ENCODE data around the gene XPO6. TPM values are rescaled to one million over a fixed set of nuclear protein-coding genes. Genes with fewer than 3 reads are reported as not detected.

XPO6 gene
- polyA plus RNA-seq, 1 donor (not counting 4 experiments of a cell fraction or from before 2014, with no cell fraction given): 127 TPM

DNA sequence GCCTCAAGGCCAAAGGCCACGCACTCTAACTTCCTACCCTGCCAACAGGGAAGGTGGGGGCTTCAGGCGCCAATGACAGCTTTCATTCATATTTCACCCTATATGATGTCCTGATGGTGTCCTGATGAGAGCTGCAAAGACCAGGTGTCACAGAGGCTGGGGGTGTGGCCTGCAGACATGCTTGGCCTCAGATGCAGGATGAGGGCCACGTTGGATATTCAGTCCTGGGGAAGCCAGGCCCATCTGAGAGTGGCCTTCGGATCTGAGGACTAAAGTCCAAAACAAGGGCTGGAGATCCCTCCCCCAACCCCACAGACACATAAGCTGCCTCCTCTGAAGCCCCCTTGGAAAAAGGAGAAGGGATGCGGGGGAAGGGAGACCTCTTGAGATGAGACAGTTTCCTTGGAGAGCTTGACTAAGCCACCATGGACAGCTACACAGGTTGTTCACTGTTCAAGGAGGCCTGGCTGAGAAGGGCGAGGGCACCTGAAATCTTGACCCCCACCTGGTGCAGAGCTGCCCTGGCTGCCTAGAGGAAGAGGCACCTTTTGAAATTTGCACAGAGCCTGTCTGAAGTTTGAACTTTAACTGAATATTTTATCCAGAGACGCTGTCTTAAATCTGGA lies 124.0 kb downstream of the XPO6 start:
- Histone ChIP-seq H2AFZ (ENCODE audit: control insufficient read depth, low read length) (no peak overlapping the region), H3K4me1 (ENCODE audit: control insufficient read depth, extremely low read depth, insufficient read depth, low read length) (peaks cover 4% of the 10 kb centered on the region), H3K4me2 (ENCODE audit: control insufficient read depth, extremely low read depth, insufficient read depth, low read depth, low read length) (no peak overlapping the region), H3K27ac (ENCODE audit: control insufficient read depth, insufficient read depth, low read length) (no peak overlapping the region), H3K79me2 (ENCODE audit: control insufficient read depth, insufficient read depth, low read length) (no peaks in the 10 kb centered on the region), H3K9me1 (ENCODE audit: control insufficient read depth, extremely low read depth, insufficient read depth, low read length) (no peaks in the 10 kb centered on the region), H4K20me1 (ENCODE audit: control insufficient read depth, extremely low read depth, insufficient read depth, low read length) (no peaks in the 10 kb centered on the region), H3K9ac (ENCODE audit: control insufficient read depth, extremely low read depth, insufficient read depth, low read length) (no peak overlapping the region), H3K27me3 (ENCODE audit: control insufficient read depth, extremely low read depth, insufficient read depth, low read length) (no peaks in the 10 kb centered on the region), H3K9me3 (ENCODE audit: control insufficient read depth, low read depth, low read length) (no peaks in the 10 kb centered on the region), H3K36me3 (ENCODE audit: control insufficient read depth in 2 of 2, extremely low read depth in 1 of 2, insufficient read depth in 2 of 2, low read length in 2 of 2) (peaks cover 0 to 4% of the 10 kb centered on the region in 2 experiments), H3K4me3 (ENCODE audit: control insufficient read depth in 2 of 3, extremely low read depth in 1 of 3, insufficient read depth in 2 of 3, low read depth in 1 of 3, low read length in 3 of 3) (no peak overlapping the region)
- no peak for TF ChIP-seq EZH2 (IDR thresholded peaks at IDR 0.05; ENCODE audit: low read length)
- TF ChIP-seq, protein P1, sequence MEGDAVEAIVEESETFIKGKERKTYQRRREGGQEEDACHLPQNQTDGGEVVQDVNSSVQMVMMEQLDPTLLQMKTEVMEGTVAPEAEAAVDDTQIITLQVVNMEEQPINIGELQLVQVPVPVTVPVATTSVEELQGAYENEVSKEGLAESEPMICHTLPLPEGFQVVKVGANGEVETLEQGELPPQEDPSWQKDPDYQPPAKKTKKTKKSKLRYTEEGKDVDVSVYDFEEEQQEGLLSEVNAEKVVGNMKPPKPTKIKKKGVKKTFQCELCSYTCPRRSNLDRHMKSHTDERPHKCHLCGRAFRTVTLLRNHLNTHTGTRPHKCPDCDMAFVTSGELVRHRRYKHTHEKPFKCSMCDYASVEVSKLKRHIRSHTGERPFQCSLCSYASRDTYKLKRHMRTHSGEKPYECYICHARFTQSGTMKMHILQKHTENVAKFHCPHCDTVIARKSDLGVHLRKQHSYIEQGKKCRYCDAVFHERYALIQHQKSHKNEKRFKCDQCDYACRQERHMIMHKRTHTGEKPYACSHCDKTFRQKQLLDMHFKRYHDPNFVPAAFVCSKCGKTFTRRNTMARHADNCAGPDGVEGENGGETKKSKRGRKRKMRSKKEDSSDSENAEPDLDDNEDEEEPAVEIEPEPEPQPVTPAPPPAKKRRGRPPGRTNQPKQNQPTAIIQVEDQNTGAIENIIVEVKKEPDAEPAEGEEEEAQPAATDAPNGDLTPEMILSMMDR (optimal IDR thresholded peaks at IDR 0.05 in 1 of 3, IDR thresholded peaks at IDR 0.05 in 1 of 3, conservative IDR thresholded peaks at IDR 0.05 in 1 of 3; ENCODE audit: extremely low read depth in 1 of 3, insufficient read depth in 2 of 3, low read length in 3 of 3): no peak
- FAIRE-seq: no peak
- dilution Hi-C loops (cut with MboI; ENCODE audit: extremely low pct_ligation_motif_present, low sequenced_read_pairs): no loop called here
- DNase-seq (ENCODE audit: low read depth, low spot score): no peak

DNA sequence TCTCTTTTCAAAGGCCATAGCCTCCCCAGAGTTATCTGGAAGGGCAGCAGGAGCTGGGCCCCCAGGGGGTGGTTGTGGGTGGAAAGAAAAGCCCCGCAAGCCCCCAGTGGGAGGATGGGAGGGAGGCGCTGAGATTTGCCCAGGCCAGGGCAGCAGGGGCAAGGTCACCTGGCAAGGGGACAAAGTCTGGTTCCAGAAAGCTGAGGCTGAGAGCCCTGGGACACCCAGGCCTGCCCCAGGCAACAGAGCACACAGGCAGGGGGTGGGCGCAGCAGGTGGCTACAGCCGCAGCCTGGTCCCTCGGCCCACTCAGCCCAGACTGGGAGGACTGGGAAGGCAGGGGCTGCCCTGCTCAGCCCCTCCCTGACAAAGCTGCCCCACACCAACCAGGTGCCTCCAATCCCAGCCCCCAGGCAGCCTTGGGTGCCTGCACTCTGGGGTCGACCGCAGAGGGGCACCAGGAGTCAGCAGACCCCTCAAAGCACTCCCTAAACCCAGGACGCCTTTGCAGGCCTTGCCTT lies 124.6 kb downstream of the XPO6 start:
- dilution Hi-C loops (cut with MboI; ENCODE audit: extremely low pct_ligation_motif_present, low sequenced_read_pairs): no loop called here
- H3K4me3 ChIP-seq (ENCODE audit: control insufficient read depth in 2 of 3, extremely low read depth in 1 of 3, insufficient read depth in 2 of 3, low read depth in 1 of 3, low read length in 3 of 3): no peak overlapping the region
- no peaks in the 10 kb centered on the region for H3K27me3 ChIP-seq (ENCODE audit: control insufficient read depth, extremely low read depth, insufficient read depth, low read length)
- FAIRE-seq (no peak), DNase-seq (ENCODE audit: low read depth, low spot score) (no peak)
- H4K20me1 ChIP-seq (ENCODE audit: control insufficient read depth, extremely low read depth, insufficient read depth, low read length): no peaks in the 10 kb centered on the region
- no peak for TF ChIP-seq EZH2 (IDR thresholded peaks at IDR 0.05; ENCODE audit: low read length)
- TF ChIP-seq, protein P1 (optimal IDR thresholded peaks at IDR 0.05 in 1 of 3, IDR thresholded peaks at IDR 0.05 in 1 of 3, conservative IDR thresholded peaks at IDR 0.05 in 1 of 3; ENCODE audit: extremely low read depth in 1 of 3, insufficient read depth in 2 of 3, low read length in 3 of 3): no peak
- no peaks in the 10 kb centered on the region for H3K9me3 ChIP-seq (ENCODE audit: control insufficient read depth, low read depth, low read length)
- no peak overlapping the region for H2AFZ ChIP-seq (ENCODE audit: control insufficient read depth, low read length)
- no peaks in the 10 kb centered on the region for H3K9me1 ChIP-seq (ENCODE audit: control insufficient read depth, extremely low read depth, insufficient read depth, low read length)
- no peaks in the 10 kb centered on the region for H3K79me2 ChIP-seq (ENCODE audit: control insufficient read depth, insufficient read depth, low read length)
- H3K4me1 ChIP-seq (ENCODE audit: control insufficient read depth, extremely low read depth, insufficient read depth, low read length): peaks cover 7% of the 10 kb centered on the region
- no peak overlapping the region for H3K9ac ChIP-seq (ENCODE audit: control insufficient read depth, extremely low read depth, insufficient read depth, low read length)
- H3K27ac ChIP-seq (ENCODE audit: control insufficient read depth, insufficient read depth, low read length): no peak overlapping the region
- H3K4me2 ChIP-seq (ENCODE audit: control insufficient read depth, extremely low read depth, insufficient read depth, low read depth, low read length): no peak overlapping the region
- H3K36me3 ChIP-seq (ENCODE audit: control insufficient read depth in 2 of 2, extremely low read depth in 1 of 2, insufficient read depth in 2 of 2, low read length in 2 of 2): peaks cover 0 to 4% of the 10 kb centered on the region in 2 experiments
